ENCODE measurements around the gene DUSP6. TPM values are rescaled to one million over a fixed set of nuclear protein-coding genes. Genes with fewer than 3 reads are reported as not detected.

DUSP6 gene
- total and polyA plus RNA-seq, 9 of the 15 experiments (the other 6 are each of a cell fraction or from before 2014, with no cell fraction given) = 0.04 to 0.60 (median 0.08) TPM; not detected in 2

- TF ChIP-seq POLR3A (IDR thresholded peaks at IDR 0.05; ENCODE audit: borderline replicate concordance, extremely low read depth, insufficient read depth, insufficient read length) (no peak), PREB (CRISPR knock-in tag; IDR thresholded peaks at IDR 0.05) (no peak), PHB (CRISPR knock-in tag; IDR thresholded peaks at IDR 0.05) (no peak), RB1 (IDR thresholded peaks at IDR 0.05; ENCODE audit: low read depth) (no peak), UBTF (IDR thresholded peaks at IDR 0.05; ENCODE audit: borderline replicate concordance in 1 of 2, low read depth in 2 of 2, low read length in 2 of 2) (no peak), ARHGAP35 (IDR thresholded peaks at IDR 0.05; ENCODE audit: partially characterized antibody) (no peak), ARNT (IDR thresholded peaks at IDR 0.05) (no peak), CREB3 (tag; conservative IDR thresholded peaks at IDR 0.05; ENCODE audit: low read depth) (no peak), NFIC (IDR thresholded peaks at IDR 0.05) (no peak), SAFB (IDR thresholded peaks at IDR 0.05; ENCODE audit: borderline replicate concordance, low read depth, low read length) (no peak), PKNOX1 (IDR thresholded peaks at IDR 0.05) (peak; percentile 28; the same call in 1 of the 2 replicates), ZKSCAN8 (CRISPR knock-in tag; IDR thresholded peaks at IDR 0.05) (peak; percentile 21; the same call in 1 of the 2 replicates), ZNF592 (IDR thresholded peaks at IDR 0.05) (no peak), ZNF431 (CRISPR knock-in tag; IDR thresholded peaks at IDR 0.05) (peak; percentile 72; the same call in 1 of the 2 replicates), RNF2 (IDR thresholded peaks at IDR 0.05) (no peak), TFE3 (CRISPR knock-in tag; IDR thresholded peaks at IDR 0.05) (no peak)
These were observed 18.6 kb downstream of the DUSP6 start (continued) for GRCh38 chr12:89333564-89334252.

All from K562 (cell line).